ENCODE results near the gene KRTAP2-1.
"Not testable (repeated sequence)": the region's sequence is repeated elsewhere in the genome, so short reads cannot be mapped to it uniquely, and the experiment has no call there.

KRTAP2-1 gene

GRCh38 chr17:41060052-41060604, 13.0 kb upstream of the KRTAP2-1 start, which contains the start of gene KRTAP2-3:
KRTAP2-3 (minus strand) TSS chr17:41060114; CDS start chr17:41060050, 64 bp downstream.
- no peak for DNase-seq (ENCODE audit: low read depth, low spot score)

GRCh38 chr17:41059276-41060051, 12.3 kb upstream of the KRTAP2-1 start:
- DNase-seq (ENCODE audit: low read depth, low spot score); H3K27ac ChIP-seq; H3K4me3 ChIP-seq: not testable (repeated sequence)

More at GRCh38 chr17:41060052-41060604, 13.0 kb upstream of the KRTAP2-1 start, which contains the start of gene KRTAP2-3:
- H3K9me3 ChIP-seq (ENCODE audit: low read depth, low read length): no peaks in the 10 kb centered on the region
- TF ChIP-seq EZH2 (IDR thresholded peaks at IDR 0.05): no peak
- no peak for TF ChIP-seq FOXP2 (optimal IDR thresholded peaks at IDR 0.05; ENCODE audit: control extremely low read depth, extremely low read length, insufficient read depth)
- no peak for TF ChIP-seq POLR2AphosphoS5 (IDR thresholded peaks at IDR 0.05; ENCODE audit: borderline replicate concordance, low read depth, low read length)
- H3K4me3 ChIP-seq: no peak within 1 kb of the TSS
- H3K36me3 ChIP-seq (ENCODE audit: insufficient read depth, low read length): no peaks in the 10 kb centered on the region
- H3K27ac ChIP-seq: no peak within 1 kb of the TSS
- H3K9ac ChIP-seq (ENCODE audit: insufficient read length): peak within 1 kb of the TSS; percentile 25

GRCh38 chr17:41058741-41059140, 11.6 kb upstream of the KRTAP2-1 start:
- Histone ChIP-seq H3K4me3 (no peak overlapping the region), H3K36me3 (ENCODE audit: insufficient read depth, low read length) (no peaks in the 10 kb centered on the region), H3K27ac (no peak overlapping the region), H3K9me3 (ENCODE audit: low read depth, low read length) (no peaks in the 10 kb centered on the region), H3K9ac (ENCODE audit: insufficient read length) (no peak overlapping the region)
- no peak for DNase-seq (ENCODE audit: low read depth, low spot score)
- TF ChIP-seq FOXP2 (optimal IDR thresholded peaks at IDR 0.05; ENCODE audit: control extremely low read depth, extremely low read length, insufficient read depth) (no peak), POLR2AphosphoS5 (IDR thresholded peaks at IDR 0.05; ENCODE audit: borderline replicate concordance, low read depth, low read length) (no peak), EZH2 (IDR thresholded peaks at IDR 0.05) (no peak)

More at GRCh38 chr17:41059276-41060051, 12.3 kb upstream of the KRTAP2-1 start:
- H3K36me3 ChIP-seq (ENCODE audit: insufficient read depth, low read length); H3K9me3 ChIP-seq (ENCODE audit: low read depth, low read length): not testable (repeated sequence)
- peak overlapping the region; percentile 25 for H3K9ac ChIP-seq (ENCODE audit: insufficient read length)

GRCh38 chr17:41057547-41057946, 10.4 kb upstream of the KRTAP2-1 start:
- H3K9ac ChIP-seq (ENCODE audit: insufficient read length): no peak overlapping the region
- H3K27ac ChIP-seq: no peak overlapping the region
- H3K36me3 ChIP-seq (ENCODE audit: insufficient read depth, low read length): no peaks in the 10 kb centered on the region
- no peak for DNase-seq (ENCODE audit: low read depth, low spot score)
- H3K4me3 ChIP-seq: no peak overlapping the region
- H3K9me3 ChIP-seq (ENCODE audit: low read depth, low read length): peaks cover 3% of the 10 kb centered on the region; the same call in 1 of the 2 replicates
- TF ChIP-seq EZH2 (IDR thresholded peaks at IDR 0.05) (no peak), POLR2AphosphoS5 (IDR thresholded peaks at IDR 0.05; ENCODE audit: borderline replicate concordance, low read depth, low read length) (no peak), FOXP2 (optimal IDR thresholded peaks at IDR 0.05; ENCODE audit: control extremely low read depth, extremely low read length, insufficient read depth) (no peak)

- H3K27ac ChIP-seq; H3K4me3 ChIP-seq; H3K9me3 ChIP-seq (ENCODE audit: low read depth, low read length); DNase-seq (ENCODE audit: low read depth, low spot score); H3K9ac ChIP-seq (ENCODE audit: insufficient read length); H3K36me3 ChIP-seq (ENCODE audit: insufficient read depth, low read length): not testable (repeated sequence)
Observed at GRCh38 chr17:41055130-41055529, 8.0 kb upstream of the KRTAP2-1 start, which contains the start of gene KRTAP2-2. KRTAP2-2 (minus strand) TSS chr17:41055230; CDS start chr17:41055211, 19 bp downstream.

- H3K27ac ChIP-seq; H3K4me3 ChIP-seq; H3K9ac ChIP-seq (ENCODE audit: insufficient read length); H3K9me3 ChIP-seq (ENCODE audit: low read depth, low read length); H3K36me3 ChIP-seq (ENCODE audit: insufficient read depth, low read length); DNase-seq (ENCODE audit: low read depth, low spot score): not testable (repeated sequence)
Observed at GRCh38 chr17:41054556-41054955, 7.4 kb upstream of the KRTAP2-1 start.

GRCh38 chr17:41054025-41054424, 6.9 kb upstream of the KRTAP2-1 start:
- Histone ChIP-seq H3K36me3 (ENCODE audit: insufficient read depth, low read length) (no peaks in the 10 kb centered on the region), H3K9me3 (ENCODE audit: low read depth, low read length) (peaks cover 3% of the 10 kb centered on the region; the same call in 1 of the 2 replicates), H3K27ac (no peak overlapping the region), H3K9ac (ENCODE audit: insufficient read length) (no peak overlapping the region), H3K4me3 (no peak overlapping the region)
- DNase-seq (ENCODE audit: low read depth, low spot score): no peak
- no peak for TF ChIP-seq EZH2 (IDR thresholded peaks at IDR 0.05)
- no peak for TF ChIP-seq POLR2AphosphoS5 (IDR thresholded peaks at IDR 0.05; ENCODE audit: borderline replicate concordance, low read depth, low read length)
- no peak for TF ChIP-seq FOXP2 (optimal IDR thresholded peaks at IDR 0.05; ENCODE audit: control extremely low read depth, extremely low read length, insufficient read depth)

- no peak for DNase-seq (ENCODE audit: low read depth, low spot score)
- no peak overlapping the region for H3K9ac ChIP-seq (ENCODE audit: insufficient read length)
- H3K36me3 ChIP-seq (ENCODE audit: insufficient read depth, low read length): no peaks in the 10 kb centered on the region
- no peak overlapping the region for H3K27ac ChIP-seq
- TF ChIP-seq FOXP2 (optimal IDR thresholded peaks at IDR 0.05; ENCODE audit: control extremely low read depth, extremely low read length, insufficient read depth) (no peak), POLR2AphosphoS5 (IDR thresholded peaks at IDR 0.05; ENCODE audit: borderline replicate concordance, low read depth, low read length) (no peak), EZH2 (IDR thresholded peaks at IDR 0.05) (no peak)
- peaks cover 3% of the 10 kb centered on the region; the same call in 1 of the 2 replicates for H3K9me3 ChIP-seq (ENCODE audit: low read depth, low read length)
- H3K4me3 ChIP-seq: no peak overlapping the region
Observed at GRCh38 chr17:41052566-41052965, 5.5 kb upstream of the KRTAP2-1 start.

GRCh38 chr17:41049110-41049509, 2.0 kb upstream of the KRTAP2-1 start:
- H3K27ac ChIP-seq: peak overlapping the region; percentile 81
- TF ChIP-seq POLR2AphosphoS5 (IDR thresholded peaks at IDR 0.05; ENCODE audit: borderline replicate concordance, low read depth, low read length) (no peak), FOXP2 (optimal IDR thresholded peaks at IDR 0.05; ENCODE audit: control extremely low read depth, extremely low read length, insufficient read depth) (no peak)
- no peak for DNase-seq (ENCODE audit: low read depth, low spot score)
- H3K36me3 ChIP-seq (ENCODE audit: insufficient read depth, low read length): no peaks in the 10 kb centered on the region
- peaks cover 3% of the 10 kb centered on the region; the same call in 1 of the 2 replicates for H3K9me3 ChIP-seq (ENCODE audit: low read depth, low read length)
- H3K9ac ChIP-seq (ENCODE audit: insufficient read length): peak overlapping the region; percentile 46
- peak overlapping the region; percentile 55 for H3K4me3 ChIP-seq
